H1 (cell line): Measurements from ENCODE around the gene SUMF2. TPM values are rescaled to one million over a fixed set of nuclear protein-coding genes. Genes with fewer than 3 reads are reported as not detected.

Source experiments
- CTCF ChIA-PET: fragments of 300-600 bp; sonication (Branson Sonifier 250); formaldehyde crosslinking; loops from one replicate; lab custom pipeline; 2021; ENCODE audit not compliant: partially characterized antibody; lab: Charles Lee
- POLR2A ChIA-PET: fragments of 300-600 bp; sonication (Branson Sonifier 250); formaldehyde crosslinking; loops from one replicate; lab custom pipeline; 2021; ENCODE audit warnings: inconsistent platforms; ENCODE audit not compliant: partially characterized antibody; lab: Charles Lee
- DNase-seq, 2 experiments: peaks; one replicate each; pipeline versions ENCODE4 v3.0.0 to v3.0.0-alpha.2; 2010 to 2022; ENCODE audit warnings: low spot score in 2 of 2, low read depth in 1 of 2, mixed read lengths in 1 of 2
- FAIRE-seq: peaks from 2 replicates; lab custom pipeline; 2011; peaks lifted over from hg19 to GRCh38; lab: Jason Lieb, UNC
- H2AFZ ChIP-seq: 2 replicates; pipeline ENCODE4 v1.8.1; 2012; ENCODE audit warnings: low read length, inconsistent platforms
- H2AK5ac ChIP-seq: 2 replicates; pipeline ENCODE4 v1.6.1; 2013; ENCODE audit warnings: low read depth, low read length
- H2BK120ac ChIP-seq: replicated peaks from 2 replicates; pipeline ENCODE3; 2013; ENCODE audit warnings: low read depth, low read length, inconsistent platforms
- H2BK12ac ChIP-seq: 2 replicates; pipeline ENCODE4 v1.6.1; 2013; ENCODE audit warnings: low read depth, low read length
- H2BK15ac ChIP-seq: 2 replicates; pipeline ENCODE4 v1.6.1; 2013; ENCODE audit warnings: low read length
- H2BK20ac ChIP-seq: 2 replicates; pipeline ENCODE4 v1.6.1; 2013; ENCODE audit warnings: low read length
- H2BK5ac ChIP-seq: 2 replicates; pipeline ENCODE4 v1.6.1; 2013; ENCODE audit warnings: low read depth, low read length
- H3K14ac ChIP-seq: 2 replicates; pipeline ENCODE4 v1.6.1; 2013; ENCODE audit warnings: inconsistent platforms; ENCODE audit not compliant: insufficient read length
- H3K18ac ChIP-seq: 2 replicates; pipeline ENCODE4 v1.6.1; 2013; ENCODE audit warnings: low read length; ENCODE audit errors: extremely low read depth
- H3K23ac ChIP-seq: 2 replicates; pipeline ENCODE4 v1.6.1; 2013; ENCODE audit warnings: inconsistent platforms; ENCODE audit not compliant: insufficient read length
- H3K23me2 ChIP-seq: 2 replicates; pipeline ENCODE4 v1.6.1; 2013; ENCODE audit warnings: low read depth, low read length
- H3K27ac ChIP-seq: 2 replicates; pipeline ENCODE4 v1.6.1; 2011; ENCODE audit warnings: low read depth, low read length, inconsistent platforms
- H3K27me3 ChIP-seq, 4 experiments: replicated peaks in 1 of 4; 1 replicate in 1 of 4; 2 replicates in 3 of 4; pipeline versions ENCODE4 v1.6.1 to v1.8.1; 2011 to 2013; ENCODE audit warnings: low read length in 3 of 4, mild to moderate bottlenecking in 3 of 4, inconsistent platforms in 2 of 4, mixed read lengths in 2 of 4, moderate library complexity in 1 of 4; ENCODE audit not compliant: control insufficient read depth in 3 of 4, insufficient read depth in 3 of 4; ENCODE audit errors: extremely low read depth in 1 of 4
- H3K36me3 ChIP-seq, 4 experiments: 2 replicates each; pipeline versions ENCODE4 v1.6.1 to v1.8.1; 2011 to 2013; ENCODE audit warnings: mild to moderate bottlenecking in 4 of 4, low read length in 3 of 4, moderate library complexity in 2 of 4, control low read depth in 1 of 4, inconsistent platforms in 1 of 4; ENCODE audit not compliant: insufficient read depth in 4 of 4, control insufficient read depth in 2 of 4
- H3K4ac ChIP-seq: replicated peaks from 2 replicates; pipeline ENCODE3; 2013; ENCODE audit warnings: low read length, low read depth, mixed read lengths, inconsistent platforms; ENCODE audit not compliant: insufficient read length
- H3K4me1 ChIP-seq, 4 experiments: replicated peaks in 1 of 4; 1 replicate in 1 of 4; 2 replicates in 3 of 4; pipeline versions ENCODE4 v1.6.1 to v1.8.1; 2011 to 2013; ENCODE audit warnings: low read length in 3 of 4, inconsistent platforms in 2 of 4, mixed read lengths in 1 of 4; ENCODE audit not compliant: insufficient read depth in 4 of 4, control insufficient read depth in 3 of 4
- H3K4me2 ChIP-seq, 2 experiments: 2 replicates each; pipeline versions ENCODE4 v1.6.1 to v1.8.1; 2011 to 2013; ENCODE audit warnings: low read depth in 2 of 2, low read length in 2 of 2, control low read depth in 1 of 2, inconsistent platforms in 1 of 2, mild to moderate bottlenecking in 1 of 2; ENCODE audit not compliant: insufficient read depth in 1 of 2
- H3K4me3 ChIP-seq, 4 experiments: fragments of 200-600, 300-600 bp in 1 of 4; sonication (generic), shearing (Covaris generic), sonication (Bioruptor Twin) in 1 of 4; 2 replicates each; pipeline versions ENCODE4 v1.5.1 to v1.8.1; 2011 to 2016; ENCODE audit warnings: low read length in 4 of 4, low read depth in 3 of 4, control low read depth in 2 of 4, inconsistent platforms in 2 of 4, mild to moderate bottlenecking in 2 of 4, mixed read lengths in 1 of 4, moderate library complexity in 1 of 4; ENCODE audit not compliant: insufficient read depth in 2 of 4; ENCODE audit errors: extremely low read depth in 1 of 4
- H3K56ac ChIP-seq: replicated peaks from 2 replicates; pipeline ENCODE3; 2013; ENCODE audit warnings: low read depth, mild to moderate bottlenecking, mixed read lengths, low read length, inconsistent platforms; ENCODE audit not compliant: insufficient read length
- H3K79me1 ChIP-seq: 2 replicates; pipeline ENCODE4 v1.6.1; 2013; ENCODE audit warnings: low read depth, low read length, control low read depth
- H3K79me2 ChIP-seq, 2 experiments: 2 replicates each; pipeline versions ENCODE4 v1.6.1 to v1.8.1; 2012 to 2013; ENCODE audit warnings: low read length in 2 of 2, mild to moderate bottlenecking in 2 of 2, inconsistent platforms in 1 of 2; ENCODE audit not compliant: insufficient read depth in 2 of 2, control insufficient read depth in 1 of 2
- H3K9ac ChIP-seq, 4 experiments: replicated peaks in 1 of 4; 1 replicate in 1 of 4; 2 replicates in 3 of 4; pipeline versions ENCODE4 v1.6.1 to v1.8.1; 2011 to 2013; ENCODE audit warnings: low read depth in 3 of 4, low read length in 3 of 4, control low read depth in 2 of 4, mild to moderate bottlenecking in 2 of 4, moderate library complexity in 2 of 4, inconsistent platforms in 1 of 4; ENCODE audit errors: extremely low read depth in 1 of 4
- H3K9me3 ChIP-seq, 2 experiments: 2 replicates each; pipeline versions ENCODE4 v1.6.1 to v1.8.1; 2012 to 2013; ENCODE audit warnings: mild to moderate bottlenecking in 2 of 2, moderate library complexity in 2 of 2, control low read depth in 1 of 2, inconsistent platforms in 1 of 2, low read depth in 1 of 2, low read length in 1 of 2, mixed read lengths in 1 of 2; ENCODE audit not compliant: insufficient read depth in 2 of 2
- H4K20me1 ChIP-seq, 2 experiments: replicated peaks in 1 of 2; 2 replicates each; pipeline versions ENCODE3 to v1.8.1; 2011 to 2013; ENCODE audit warnings: inconsistent platforms in 2 of 2, low read length in 2 of 2, mild to moderate bottlenecking in 1 of 2; ENCODE audit not compliant: insufficient read depth in 2 of 2, control insufficient read depth in 1 of 2
- H4K5ac ChIP-seq: 2 replicates; pipeline ENCODE4 v1.6.1; 2013; ENCODE audit warnings: low read length, low read depth, mixed read lengths, inconsistent platforms; ENCODE audit not compliant: insufficient read length
- H4K8ac ChIP-seq: 2 replicates; pipeline ENCODE4 v1.8.0; 2013; ENCODE audit warnings: mild to moderate bottlenecking, moderate library complexity, low read length, inconsistent platforms; ENCODE audit not compliant: insufficient read depth; ENCODE audit errors: extremely low read depth
- H4K91ac ChIP-seq: replicated peaks from 2 replicates; pipeline ENCODE3; 2013; ENCODE audit warnings: low read length, mixed read lengths, inconsistent platforms; ENCODE audit not compliant: insufficient read length
- ASH2L ChIP-seq: fragments of 200-600, 300-600 bp; sonication (generic); IDR thresholded peaks from one replicate; pipeline ENCODE4 v1.7.1; 2017; ENCODE audit warnings: low read length
- ATF3 ChIP-seq: IDR thresholded peaks from 2 replicates; pipeline ENCODE4 v1.6.1; 2011; ENCODE audit warnings: low read depth, mild to moderate bottlenecking, low read length; ENCODE audit not compliant: insufficient read depth
- BRCA1 ChIP-seq: IDR thresholded peaks from 2 replicates; pipeline ENCODE4 v1.6.1; 2012; ENCODE audit warnings: low read depth, low read length, improper control_type of control experiment
- E2F6 ChIP-seq: IDR thresholded peaks from 2 replicates; pipeline ENCODE4 v1.6.1; 2012; ENCODE audit warnings: inconsistent platforms
- KDM1A ChIP-seq: fragments of 200-600, 300-600 bp; sonication (generic); IDR thresholded peaks from 2 replicates; pipeline ENCODE4 v1.7.1; 2016; ENCODE audit warnings: mild to moderate bottlenecking, low read length, borderline replicate concordance
- MAFK ChIP-seq: IDR thresholded peaks from 2 replicates; pipeline ENCODE4 v1.6.1; 2012; ENCODE audit warnings: low read depth, mild to moderate bottlenecking, improper control_type of control experiment, low read length
- POLR2A ChIP-seq, 2 experiments: IDR thresholded peaks; 1 replicate in 1 of 2; 2 replicates in 1 of 2; pipeline ENCODE4 v1.6.1; 2011; ENCODE audit warnings: low read depth in 2 of 2, low read length in 2 of 2, mild to moderate bottlenecking in 2 of 2; ENCODE audit errors: control extremely low read depth in 1 of 2
- POLR2AphosphoS5 ChIP-seq: IDR thresholded peaks from 2 replicates; pipeline ENCODE4 v1.6.1; 2011; ENCODE audit warnings: low read depth, low read length
- SIRT6 ChIP-seq: IDR thresholded peaks from one replicate; pipeline ENCODE4 v1.7.1; 2012; ENCODE audit warnings: low read length, inconsistent platforms
- USF2 ChIP-seq: IDR thresholded peaks from 2 replicates; pipeline ENCODE4 v1.6.1; 2011; ENCODE audit warnings: low read length, improper control_type of control experiment
- WGBS, 2 experiments: shearing (Covaris generic) in 1 of 2; methylation state at CpG; one replicate each; pipeline versions ENCODE4 v1.1.6 to v1.1.7; 2013 to 2015; ENCODE audit warnings: low lambda C conversion rate in 2 of 2, mixed read lengths in 2 of 2, inconsistent platforms in 1 of 2, low coverage in 1 of 2, missing lambda C conversion rate in 1 of 2; ENCODE audit not compliant: insufficient replicate concordance in 2 of 2, insufficient coverage in 1 of 2, insufficient read length in 1 of 2; ENCODE audit errors: extremely low coverage in 1 of 2, missing lambda C conversion rate in 1 of 2; 5-methylcytosine and 5-hydroxymethylcytosine counted together
- polyA plus RNA-seq, 7 experiments: library from polyadenylated mRNA; depleted of rRNA in 3 of 7; stranded (reverse) in 5 of 7; unstranded in 2 of 7; fragments of >200 nt in 5 of 7; fragments of 200-250 nt in 2 of 7; gene quantifications; 1 replicate in 5 of 7; 2 replicates in 1 of 7; 4 replicates in 1 of 7; pipeline versions ENCODE4 v1.2.1 to v1.2.3, GENCODE V29; 2011 to 2013; ENCODE audit warnings: missing spikeins in 2 of 7, mixed read lengths in 2 of 7
- total RNA-seq: library from RNA; stranded (reverse); fragmentation: NEBNext Ultra II Directional; extraction: Animal tissue kit (Norgen Biotek cat#: 25700); gene quantifications from 2 replicates; pipeline ENCODE4 v1.2.1, GENCODE V29; 2021
- TF ChIP-seq, protein P1 (sequence below): IDR thresholded peaks from 2 replicates; pipeline ENCODE4 v1.6.1; 2012; ENCODE audit warnings: inconsistent platforms

SUMF2 gene
- total and polyA plus RNA-seq, 2 of the 8 experiments (the other 6 are each of a cell fraction or from before 2014, with no cell fraction given): 39.8 to 59.2 TPM

GRCh38 chr7:56046721-56047445 is 17.2 kb upstream of the SUMF2 start:
- ChIA-PET POLR2A (interaction anchor here (0.7 to 44.4 kb wide), 3 partner anchors 11 to 23 kb away, joined by 4 to 869 read pairs (median 5); partner anchors contain the start of gene SUMF2), CTCF (no interaction called here)
- Histone ChIP-seq H3K79me1 (no peaks in the 10 kb centered on the region), H3K79me2 (peaks cover under 1 to 21% of the 10 kb centered on the region in 2 experiments; a peak in 3 of 4 replicates), H2BK20ac (no peak overlapping the region), H2BK5ac (no peak overlapping the region), H3K9me3 (no peaks in the 10 kb centered on the region), H2AFZ (no peak overlapping the region), H3K23me2 (no peaks in the 10 kb centered on the region), H3K27me3 (no peaks in the 10 kb centered on the region), H4K5ac (no peak overlapping the region), H3K18ac (no peak overlapping the region), H3K4me1 (peaks cover 0 to 4% (median 1%) of the 10 kb centered on the region in 4 experiments; a peak in 5 of 7 replicates), H3K4me3 (no peak overlapping the region), H3K23ac (no peak overlapping the region), H4K8ac (no peak overlapping the region), H3K9ac (no peak overlapping the region), H3K56ac (no peak overlapping the region), H4K20me1 (no peaks in the 10 kb centered on the region), H3K4me2 (no peak overlapping the region), H3K36me3 (peaks cover 0 to 5% (median 0%) of the 10 kb centered on the region in 4 experiments; a peak in 2 of 8 replicates), H2BK15ac (no peak overlapping the region), H2AK5ac (no peak overlapping the region), H4K91ac (no peak overlapping the region), H3K27ac (no peak overlapping the region), H3K14ac (no peak overlapping the region), H2BK120ac (no peak overlapping the region), H3K4ac (no peak overlapping the region), H2BK12ac (no peak overlapping the region)
- FAIRE-seq (no peak), DNase-seq (no peak)
- 96% methylated on average over 5 of the region's 5 CpGs; no CpG with 5 or more reads in 1 of the 2 experiments for WGBS, 2 experiments
- no peak for TF ChIP-seq ASH2L
- no peak for TF ChIP-seq E2F6
- TF ChIP-seq, protein P1, sequence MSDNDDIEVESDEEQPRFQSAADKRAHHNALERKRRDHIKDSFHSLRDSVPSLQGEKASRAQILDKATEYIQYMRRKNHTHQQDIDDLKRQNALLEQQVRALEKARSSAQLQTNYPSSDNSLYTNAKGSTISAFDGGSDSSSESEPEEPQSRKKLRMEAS: no peak
- TF ChIP-seq KDM1A: no peak
- no peak for TF ChIP-seq POLR2AphosphoS5
- no peak for TF ChIP-seq SIRT6
- no peak for TF ChIP-seq BRCA1
- no peak for TF ChIP-seq POLR2A (IDR thresholded peaks at IDR 0.05; ENCODE audit: control extremely low read depth in 1 of 2, low read depth in 2 of 2, low read length in 2 of 2)
- TF ChIP-seq MAFK: no peak
- TF ChIP-seq USF2: no peak
- no peak for TF ChIP-seq ATF3
